HCT116 (cell line): ENCODE measurements around the gene CNOT10.

Experiments
- CBX3 ChIP-seq: IDR thresholded peaks from 2 replicates; pipeline ENCODE4 v1.6.1; 2012; ENCODE audit warnings: low read depth
- CEBPB ChIP-seq: IDR thresholded peaks from 2 replicates; pipeline ENCODE4 v1.6.1; 2012; ENCODE audit warnings: low read depth
- EZH2 ChIP-seq: fragments of 200-600 bp; sonication (generic); IDR thresholded peaks from 2 replicates; pipeline ENCODE4 v1.6.1; 2017; ENCODE audit warnings: antibody characterized with exemption, mixed run types
- MAX ChIP-seq: IDR thresholded peaks from 2 replicates; pipeline ENCODE4 v1.6.1; 2012
- POLR2A ChIP-seq: IDR thresholded peaks from 2 replicates; pipeline ENCODE4 v1.7.0; 2011; ENCODE audit warnings: borderline replicate concordance; ENCODE audit not compliant: insufficient read depth, insufficient read length; ENCODE audit errors: extremely low read depth
- POLR2AphosphoS5 ChIP-seq: IDR thresholded peaks from 2 replicates; pipeline ENCODE4 v1.6.1; 2011; ENCODE audit warnings: mild to moderate bottlenecking, low read depth, low read length, moderate library complexity
- REST ChIP-seq: IDR thresholded peaks from 2 replicates; pipeline ENCODE4 v1.6.1; 2012; ENCODE audit warnings: low read depth
- SP1 ChIP-seq: IDR thresholded peaks from 2 replicates; pipeline ENCODE4 v1.6.1; 2012; ENCODE audit warnings: low read depth
- YY1 ChIP-seq: IDR thresholded peaks from 2 replicates; pipeline ENCODE4 v1.6.1; 2011; ENCODE audit warnings: low read length, low read depth, moderate library complexity, mild to moderate bottlenecking; ENCODE audit not compliant: insufficient replicate concordance; ENCODE audit errors: extremely low read depth
- ZFX ChIP-seq: fragments of 450-650 bp; IDR thresholded peaks from 2 replicates; pipeline ENCODE4 v1.6.1; 2017
- ZNF274 ChIP-seq: fragments of 200-500 bp; sonication (Bioruptor generic); IDR thresholded peaks from 2 replicates; pipeline ENCODE4 v1.6.1; 2014; ENCODE audit warnings: mild to moderate bottlenecking, low read depth, low read length, inconsistent platforms
- TF ChIP-seq, protein P1 (sequence below), 3 experiments: fragments of 200-600 bp in 1 of 3; sonication (generic) in 1 of 3; IDR thresholded peaks in 2 of 3; conservative IDR thresholded peaks in 1 of 3; 2 replicates each; pipeline ENCODE4 v1.5.1; 2012 to 2017; ENCODE audit warnings: low read depth in 2 of 3, low read length in 2 of 3, antibody characterized with exemption in 1 of 3, borderline replicate concordance in 1 of 3, control low read depth in 1 of 3, mild to moderate bottlenecking in 1 of 3, mixed read lengths in 1 of 3, mixed run types in 1 of 3, moderate library complexity in 1 of 3; ENCODE audit not compliant: insufficient read depth in 1 of 3

DNA sequence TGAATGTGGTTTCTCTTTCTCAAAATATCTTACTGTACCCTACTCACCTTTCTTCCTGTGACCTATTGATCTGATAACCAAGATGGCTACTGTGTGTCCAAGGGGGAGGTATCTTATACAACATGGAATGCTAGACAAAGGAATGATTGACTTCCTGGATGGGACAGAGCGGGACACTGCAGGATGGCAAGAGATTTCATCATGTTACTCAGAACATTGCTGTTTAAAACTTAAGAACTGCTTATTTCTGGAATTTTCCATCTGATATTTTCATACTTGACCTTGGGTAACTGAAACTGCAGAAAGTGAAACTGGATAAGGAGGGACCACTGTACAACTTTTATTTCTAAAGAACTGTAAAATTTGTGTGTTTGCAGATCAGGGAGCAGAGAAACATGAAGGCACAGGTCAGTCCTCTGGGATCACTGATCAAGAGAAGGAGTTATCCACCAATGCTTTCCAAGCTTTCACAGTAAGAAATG is 18.5 kb downstream of the CNOT10 start:
- TF ChIP-seq, protein P1, sequence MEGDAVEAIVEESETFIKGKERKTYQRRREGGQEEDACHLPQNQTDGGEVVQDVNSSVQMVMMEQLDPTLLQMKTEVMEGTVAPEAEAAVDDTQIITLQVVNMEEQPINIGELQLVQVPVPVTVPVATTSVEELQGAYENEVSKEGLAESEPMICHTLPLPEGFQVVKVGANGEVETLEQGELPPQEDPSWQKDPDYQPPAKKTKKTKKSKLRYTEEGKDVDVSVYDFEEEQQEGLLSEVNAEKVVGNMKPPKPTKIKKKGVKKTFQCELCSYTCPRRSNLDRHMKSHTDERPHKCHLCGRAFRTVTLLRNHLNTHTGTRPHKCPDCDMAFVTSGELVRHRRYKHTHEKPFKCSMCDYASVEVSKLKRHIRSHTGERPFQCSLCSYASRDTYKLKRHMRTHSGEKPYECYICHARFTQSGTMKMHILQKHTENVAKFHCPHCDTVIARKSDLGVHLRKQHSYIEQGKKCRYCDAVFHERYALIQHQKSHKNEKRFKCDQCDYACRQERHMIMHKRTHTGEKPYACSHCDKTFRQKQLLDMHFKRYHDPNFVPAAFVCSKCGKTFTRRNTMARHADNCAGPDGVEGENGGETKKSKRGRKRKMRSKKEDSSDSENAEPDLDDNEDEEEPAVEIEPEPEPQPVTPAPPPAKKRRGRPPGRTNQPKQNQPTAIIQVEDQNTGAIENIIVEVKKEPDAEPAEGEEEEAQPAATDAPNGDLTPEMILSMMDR (IDR thresholded peaks at IDR 0.05 in 2 of 3, conservative IDR thresholded peaks at IDR 0.05 in 1 of 3; ENCODE audit: borderline replicate concordance in 1 of 3, insufficient read depth in 1 of 3, low read depth in 2 of 3, low read length in 2 of 3), result no peak
- TF ChIP-seq ZNF274, result no peak
- no peak for TF ChIP-seq MAX
- TF ChIP-seq EZH2, result no peak
- no peak for TF ChIP-seq ZFX
- no peak for TF ChIP-seq YY1
- TF ChIP-seq POLR2AphosphoS5, result no peak
- peak; percentile 32; the same call in 1 of the 2 replicates for TF ChIP-seq CEBPB
- TF ChIP-seq POLR2A, result no peak
- no peak for TF ChIP-seq CBX3
- no peak for TF ChIP-seq SP1
- TF ChIP-seq REST, result no peak
